Stimulated activated CD4-positive, alpha-beta T cell treated with anti-CD3 and anti-CD28 coated beads, Interleukin-1b, Interleukin-23, amount 100 ng/mL, for 24 hours (primary cell): Measurements from ENCODE around the gene BICD1.
A peak's percentile ranks its signal among the peaks of the same experiment; 100 is the strongest.

Experiments
- DNase-seq, 4 experiments: peaks; one replicate each; pipeline ENCODE4 v3.0.0-alpha.2; 2020; ENCODE audit warnings: low read depth in 4 of 4, low spot score in 1 of 4

Gene BICD1

GRCh38 chr12:32240831-32241230, 134.2 kb downstream of the BICD1 start:
- DNase-seq: no peak

- no peak for DNase-seq
Measured at GRCh38 chr12:32242641-32243040, 136.0 kb downstream of the BICD1 start.

- DNase-seq: no peak
Measured at GRCh38 chr12:32248441-32249140, 141.9 kb downstream of the BICD1 start.

GRCh38 chr12:32249777-32250176, 143.1 kb downstream of the BICD1 start:
- no peak for DNase-seq

GRCh38 chr12:32252199-32253073, 145.8 kb downstream of the BICD1 start:
- DNase-seq: no peak

- DNase-seq: no peak
Measured at GRCh38 chr12:32253154-32253790, 146.6 kb downstream of the BICD1 start.

GRCh38 chr12:32254260-32254956, 147.8 kb downstream of the BICD1 start:
- DNase-seq: no peak

- DNase-seq: no peak
Measured at GRCh38 chr12:32255588-32255987, 148.9 kb downstream of the BICD1 start.

- no peak for DNase-seq
Measured at GRCh38 chr12:32257695-32258496, 151.2 kb downstream of the BICD1 start.

GRCh38 chr12:32260696-32261095, 154.0 kb downstream of the BICD1 start:
- DNase-seq: no peak

- DNase-seq: no peak
Measured at GRCh38 chr12:32261638-32262037, 155.0 kb downstream of the BICD1 start.

GRCh38 chr12:32264961-32265360, 158.3 kb downstream of the BICD1 start:
- DNase-seq: no peak

- no peak for DNase-seq
Measured at GRCh38 chr12:32265456-32265855, 158.8 kb downstream of the BICD1 start.

- DNase-seq: no peak
Measured at GRCh38 chr12:32265951-32266350, 159.3 kb downstream of the BICD1 start.

GRCh38 chr12:32266756-32267155, 160.1 kb downstream of the BICD1 start:
- no peak for DNase-seq

- DNase-seq: no peak
Measured at GRCh38 chr12:32270818-32271710, 164.4 kb downstream of the BICD1 start.

GRCh38 chr12:32272465-32272864, 165.8 kb downstream of the BICD1 start:
- no peak for DNase-seq

- DNase-seq: no peak
Measured at GRCh38 chr12:32273063-32273522, 166.4 kb downstream of the BICD1 start.

GRCh38 chr12:32273712-32274111, 167.1 kb downstream of the BICD1 start:
- peak in 2 of 4 experiments; percentile 12 to 20 for DNase-seq
